Colonic mucosa (tissue), 4 donors: Measurements from ENCODE around the gene NEURL1. TPM values are rescaled to one million over a fixed set of nuclear protein-coding genes. Genes with fewer than 3 reads are reported as not detected.
A peak's percentile ranks its signal among the peaks of the same experiment; 100 is the strongest.

ENCODE experiments used
- DNase-seq: peaks from one replicate; pipeline ENCODE4 v3.0.0-alpha.2; 2020
- H3K27ac ChIP-seq: fragments of 200-600 bp; one replicate; pipeline ENCODE4 v1.8.0; 2021
- H3K27me3 ChIP-seq: fragments of 200-600 bp; one replicate; pipeline ENCODE4 v1.8.0; 2021
- H3K36me3 ChIP-seq: fragments of 200-600 bp; one replicate; pipeline ENCODE4 v1.8.0; 2021
- H3K4me1 ChIP-seq: fragments of 200-600 bp; one replicate; pipeline ENCODE4 v1.8.0; 2021; ENCODE audit warnings: mild to moderate bottlenecking
- H3K4me3 ChIP-seq: fragments of 200-600 bp; one replicate; pipeline ENCODE4 v1.8.0; 2021
- H3K9ac ChIP-seq, 2 donors: one replicate each; pipeline ENCODE4 v1.7.0; 2013; ENCODE audit warnings: control low read depth in 2 of 2, low read depth in 2 of 2, low read length in 2 of 2
- H3K9me3 ChIP-seq: fragments of 200-600 bp; one replicate; pipeline ENCODE4 v1.8.0; 2021
- CTCF ChIP-seq: fragments of 200-600 bp; IDR thresholded peaks from one replicate; pipeline ENCODE4 v1.8.0; 2022; ENCODE audit warnings: antibody characterized with exemption, mild to moderate bottlenecking
- intact Hi-C: fragments of 100-400 bp; cut with DNase I; formaldehyde crosslinking; loops from one replicate; pipeline ENCODE4 v1.14.1; 2022
- total RNA-seq, 2 donors: library from RNA; stranded (reverse); fragmentation: NEBNext Ultra II Directional in 1 of 2; extraction: Animal tissue kit (Norgen Biotek cat#: 25700) in 1 of 2; gene quantifications; one replicate each; pipeline ENCODE4 v1.2.1, GENCODE V29; 2021
- donor health status: healthy.
- donor health status: DM: no; HTN: no; CAD: no.
- donor health status: DM: no; HTN: no; CAD: no.

NEURL1 gene
- total RNA-seq, 2 donors from 2014 or later: 40.2 to 46.1 TPM

GRCh38 chr10:103616705-103617601 lies 123.4 kb downstream of the NEURL1 start:
- no peak for TF ChIP-seq CTCF
- no peak overlapping the region for H3K4me3 ChIP-seq
- peak overlapping the region; percentile 27 for H3K27ac ChIP-seq
- H3K27me3 ChIP-seq: no peaks in the 10 kb centered on the region
- intact Hi-C loops: no loop called here
- H3K4me1 ChIP-seq: no peaks in the 10 kb centered on the region
- peak; percentile 52 for DNase-seq
- no peaks in the 10 kb centered on the region for H3K36me3 ChIP-seq
- no peak overlapping the region for H3K9ac ChIP-seq
- H3K9me3 ChIP-seq: no peaks in the 10 kb centered on the region

- Histone ChIP-seq H3K36me3 (no peaks in the 10 kb centered on the region), H3K27me3 (no peaks in the 10 kb centered on the region), H3K4me3 (no peak overlapping the region), H3K4me1 (no peaks in the 10 kb centered on the region), H3K9me3 (no peaks in the 10 kb centered on the region), H3K27ac (no peak overlapping the region), H3K9ac (no peak overlapping the region)
- intact Hi-C loops: no loop called here
- no peak for DNase-seq
- no peak for TF ChIP-seq CTCF
Measured at GRCh38 chr10:103617602-103618385, 124.3 kb downstream of the NEURL1 start.

- intact Hi-C loops: no loop called here
- Histone ChIP-seq H3K27ac (no peak overlapping the region), H3K4me1 (no peaks in the 10 kb centered on the region), H3K27me3 (no peaks in the 10 kb centered on the region), H3K9ac (peak overlapping the region in 1 of 2 donors; percentile 21), H3K36me3 (no peaks in the 10 kb centered on the region), H3K4me3 (no peak overlapping the region), H3K9me3 (no peaks in the 10 kb centered on the region)
- TF ChIP-seq CTCF: no peak
- DNase-seq: peak; percentile 56
Measured at GRCh38 chr10:103618575-103619423, 125.3 kb downstream of the NEURL1 start.

- H3K4me1 ChIP-seq: no peaks in the 10 kb centered on the region
- no peaks in the 10 kb centered on the region for H3K36me3 ChIP-seq
Measured at GRCh38 chr10:103619424-103620351, 126.2 kb downstream of the NEURL1 start.

More at GRCh38 chr10:103619424-103620351, 126.2 kb downstream of the NEURL1 start:
- DNase-seq: no peak
- intact Hi-C loops: no loop called here
- H3K27me3 ChIP-seq: no peaks in the 10 kb centered on the region
- H3K27ac ChIP-seq: no peak overlapping the region
- peak overlapping the region in 1 of 2 donors; percentile 21 for H3K9ac ChIP-seq
- no peak overlapping the region for H3K4me3 ChIP-seq
- no peak for TF ChIP-seq CTCF
- H3K9me3 ChIP-seq: no peaks in the 10 kb centered on the region
